Measurements from ENCODE around the gene OR4X2. TPM values are rescaled to one million over a fixed set of nuclear protein-coding genes. Genes with fewer than 3 reads are reported as not detected.
A peak's percentile ranks its signal among the peaks of the same experiment; 100 is the strongest.
"Not testable (repeated sequence)": the region's sequence is repeated elsewhere in the genome, so short reads cannot be mapped to it uniquely, and the experiment has no call there.

OR4X2 gene, protein sequence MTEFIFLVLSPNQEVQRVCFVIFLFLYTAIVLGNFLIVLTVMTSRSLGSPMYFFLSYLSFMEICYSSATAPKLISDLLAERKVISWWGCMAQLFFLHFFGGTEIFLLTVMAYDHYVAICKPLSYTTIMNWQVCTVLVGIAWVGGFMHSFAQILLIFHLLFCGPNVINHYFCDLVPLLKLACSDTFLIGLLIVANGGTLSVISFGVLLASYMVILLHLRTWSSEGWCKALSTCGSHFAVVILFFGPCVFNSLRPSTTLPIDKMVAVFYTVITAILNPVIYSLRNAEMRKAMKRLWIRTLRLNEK
- total RNA-seq (not detected), polyA plus RNA-seq (not detected)

DNA sequence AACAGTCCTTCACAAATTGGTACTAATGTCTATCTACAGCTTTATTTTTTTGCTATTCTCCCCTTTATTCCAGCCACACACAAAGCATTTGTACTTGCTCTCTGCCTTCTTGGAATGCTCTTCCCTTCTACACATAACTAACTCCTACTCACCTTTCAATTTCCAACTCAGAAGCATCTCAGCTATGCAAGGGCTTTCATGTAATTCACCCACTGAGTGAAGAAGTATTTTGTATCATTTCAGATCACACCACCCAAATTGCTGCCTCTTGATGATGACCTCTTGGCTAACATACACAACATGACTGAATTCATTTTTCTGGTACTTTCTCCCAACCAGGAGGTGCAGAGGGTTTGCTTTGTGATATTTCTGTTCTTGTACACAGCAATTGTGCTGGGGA is at the start of gene OR4X2:
OR4X2 (plus strand) TSS at position 301 of the 400 bp plus-strand sequence; CDS start at position 301, 0 bp downstream.
- H3K4me1 ChIP-seq (ENCODE audit: insufficient read depth, low read length) = no peaks in the 10 kb centered on the region
- DNase-seq = no peak
- peaks cover 0 to 2% (median 0%) of the 10 kb centered on the region in 4 donors for H3K4me1 Mint-ChIP-seq
- H3K4me3 ChIP-seq (ENCODE audit: low read length in 2 of 2) = no peak within 1 kb of the TSS
- peaks cover 16 to 23% of the 10 kb centered on the region in 2 donors for H3K27me3 Mint-ChIP-seq
- POLR2A ChIA-PET (ENCODE audit: partially characterized antibody) = interaction anchor here (0.9 kb wide), 1 partner anchor 54 kb away, joined by 4 read pairs; no protein-coding TSS in a partner anchor
- H3K9me3 Mint-ChIP-seq = peaks cover 2 to 13% (median 12%) of the 10 kb centered on the region in 8 donors
- no peaks in the 10 kb centered on the region for H3K27me3 ChIP-seq (ENCODE audit: insufficient read depth, low read length)
- no peak within 1 kb of the TSS for H3K4me3 Mint-ChIP-seq
- intact Hi-C loops (cut with micrococcal nuclease) = no loop called here
- H3K27ac Mint-ChIP-seq = no peak within 1 kb of the TSS
- no peaks in the 10 kb centered on the region for H3K9me3 ChIP-seq (ENCODE audit: control insufficient read depth in 1 of 2, low read length in 2 of 2)
- no peak within 1 kb of the TSS for H3K27ac ChIP-seq (ENCODE audit: low read depth, low read length)
- CTCF ChIA-PET (ENCODE audit: partially characterized antibody) = no interaction called here
- H3K36me3 ChIP-seq (ENCODE audit: insufficient read depth, low read length) = no peaks in the 10 kb centered on the region
- H3K36me3 Mint-ChIP-seq = no peaks in the 10 kb centered on the region

DNA sequence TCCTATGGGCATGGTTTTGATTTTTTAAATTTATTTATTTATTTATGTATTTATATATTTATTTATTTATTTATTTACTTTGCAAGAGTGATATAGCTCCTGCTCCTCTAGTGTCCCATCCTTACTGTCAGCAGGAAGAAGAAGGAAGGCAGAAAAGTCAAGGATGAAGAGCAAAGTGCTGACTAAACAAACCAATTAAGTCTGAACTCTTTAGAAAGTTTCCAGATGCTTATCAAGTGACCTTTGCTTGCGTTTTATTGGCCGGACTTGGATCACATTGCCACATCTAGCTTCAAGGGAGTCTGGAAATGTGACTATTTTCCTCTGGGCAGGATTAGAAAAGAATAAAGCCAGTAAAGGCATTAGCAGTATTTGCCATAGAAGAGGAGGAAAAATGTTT is 37.0 kb upstream of the OR4X2 start:
- H3K27me3 ChIP-seq (ENCODE audit: insufficient read depth, low read length) = no peaks in the 10 kb centered on the region
- Mint-ChIP-seq H3K27ac (no peak overlapping the region), H3K36me3 (no peaks in the 10 kb centered on the region), H3K27me3 (peaks cover 5 to 9% of the 10 kb centered on the region in 2 donors), H3K9me3 (peaks cover 0 to 7% (median under 1%) of the 10 kb centered on the region in 8 donors), H3K4me1 (no peaks in the 10 kb centered on the region), H3K4me3 (no peak overlapping the region)
- intact Hi-C loops (cut with micrococcal nuclease) = no loop called here
- H3K27ac ChIP-seq (ENCODE audit: low read depth, low read length) = no peak overlapping the region
- no peak for DNase-seq
- H3K9me3 ChIP-seq (ENCODE audit: control insufficient read depth in 1 of 2, low read length in 2 of 2) = no peaks in the 10 kb centered on the region
- H3K4me1 ChIP-seq (ENCODE audit: insufficient read depth, low read length) = no peaks in the 10 kb centered on the region
- POLR2A ChIA-PET (ENCODE audit: partially characterized antibody) = no interaction called here
- no peak overlapping the region for H3K4me3 ChIP-seq (ENCODE audit: low read length in 2 of 2)
- CTCF ChIA-PET (ENCODE audit: partially characterized antibody) = interaction anchor here (1.2 kb wide), 1 partner anchor 36 kb away, joined by 3 read pairs; no protein-coding TSS in a partner anchor
- H3K36me3 ChIP-seq (ENCODE audit: insufficient read depth, low read length) = no peaks in the 10 kb centered on the region

DNA sequence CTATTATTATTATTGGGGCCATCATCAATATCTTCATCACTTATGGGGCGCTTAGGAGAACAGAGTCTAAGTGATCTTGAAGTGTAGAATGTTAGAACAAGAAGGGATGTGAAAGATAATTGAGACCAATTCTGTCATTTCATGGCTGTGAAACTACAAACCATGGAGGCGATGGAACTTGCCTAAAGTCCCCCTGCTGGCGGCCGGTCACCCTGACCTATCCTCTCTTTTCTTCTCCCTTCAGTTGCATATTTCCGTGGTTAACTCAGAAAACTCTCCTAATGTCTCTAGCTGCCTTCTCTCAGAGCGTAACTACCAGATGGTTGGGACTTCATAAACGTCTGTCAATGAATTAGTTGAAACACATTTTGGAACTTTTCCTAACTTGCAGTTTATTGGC is 34.9 kb upstream of the OR4X2 start:
- H3K27ac Mint-ChIP-seq = no peak overlapping the region
- H3K9me3 Mint-ChIP-seq = peaks cover 0 to 7% (median 0%) of the 10 kb centered on the region in 8 donors
- CTCF ChIA-PET (ENCODE audit: partially characterized antibody) = interaction anchor here (1.4 to 1.5 kb wide), 2 partner anchors 37 to 38 kb away, joined by 3 to 5 read pairs; no protein-coding TSS in a partner anchor
- Histone ChIP-seq H3K4me1 (ENCODE audit: insufficient read depth, low read length) (no peaks in the 10 kb centered on the region), H3K9me3 (ENCODE audit: control insufficient read depth in 1 of 2, low read length in 2 of 2) (no peaks in the 10 kb centered on the region), H3K27me3 (ENCODE audit: insufficient read depth, low read length) (no peaks in the 10 kb centered on the region), H3K27ac (ENCODE audit: low read depth, low read length) (no peak overlapping the region), H3K36me3 (ENCODE audit: insufficient read depth, low read length) (no peaks in the 10 kb centered on the region), H3K4me3 (ENCODE audit: low read length in 2 of 2) (no peak overlapping the region)
- intact Hi-C loops (cut with micrococcal nuclease) = no loop called here
- peaks cover 6 to 9% of the 10 kb centered on the region in 2 donors for H3K27me3 Mint-ChIP-seq
- peaks cover 0 to 7% (median under 1%) of the 10 kb centered on the region in 4 donors for H3K4me1 Mint-ChIP-seq
- H3K36me3 Mint-ChIP-seq = no peaks in the 10 kb centered on the region
- POLR2A ChIA-PET (ENCODE audit: partially characterized antibody) = interaction anchor here (1.0 kb wide), 1 partner anchor 19 kb away, joined by 3 read pairs; no protein-coding TSS in a partner anchor
- H3K4me3 Mint-ChIP-seq = no peak overlapping the region
- no peak for DNase-seq

DNA sequence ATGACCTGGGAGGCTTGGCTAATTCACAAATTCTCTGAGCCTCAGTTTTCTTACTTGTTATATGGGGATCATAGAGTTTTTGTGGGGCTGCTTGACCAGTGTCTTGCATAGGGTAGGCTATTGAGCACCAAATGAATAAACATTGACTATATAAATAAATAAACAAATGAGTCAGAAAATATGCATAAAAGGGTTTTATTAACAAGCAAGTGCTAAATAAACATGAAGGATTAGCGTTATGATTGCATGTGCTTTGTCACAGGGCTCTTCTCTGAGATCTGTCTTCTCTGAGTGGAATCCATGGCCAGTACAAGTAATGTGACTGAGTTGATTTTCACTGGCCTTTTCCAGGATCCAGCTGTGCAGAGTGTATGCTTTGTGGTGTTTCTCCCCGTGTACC is 28.4 kb upstream of the OR4X2 start, which contains the start of gene OR4B1:
OR4B1 (plus strand) TSS at position 301 of the 400 bp plus-strand sequence; CDS start at position 301, 0 bp downstream.
- Mint-ChIP-seq H3K4me1 (peaks cover 0 to 7% (median 1%) of the 10 kb centered on the region in 4 donors), H3K27me3 (peaks cover 3 to 4% of the 10 kb centered on the region in 2 donors), H3K27ac (no peak within 1 kb of the TSS), H3K4me3 (no peak within 1 kb of the TSS), H3K9me3 (no peaks in the 10 kb centered on the region), H3K36me3 (no peaks in the 10 kb centered on the region)
- no peaks in the 10 kb centered on the region for H3K36me3 ChIP-seq (ENCODE audit: insufficient read depth, low read length)
- no peaks in the 10 kb centered on the region for H3K4me1 ChIP-seq (ENCODE audit: insufficient read depth, low read length)
- no peaks in the 10 kb centered on the region for H3K9me3 ChIP-seq (ENCODE audit: control insufficient read depth in 1 of 2, low read length in 2 of 2)
- DNase-seq = no peak
- no peak within 1 kb of the TSS for H3K27ac ChIP-seq (ENCODE audit: low read depth, low read length)
- H3K4me3 ChIP-seq (ENCODE audit: low read length in 2 of 2) = no peak within 1 kb of the TSS
- ChIA-PET POLR2A (ENCODE audit: partially characterized antibody) (no interaction called here), CTCF (ENCODE audit: partially characterized antibody) (no interaction called here)
- no peaks in the 10 kb centered on the region for H3K27me3 ChIP-seq (ENCODE audit: insufficient read depth, low read length)
- intact Hi-C loops (cut with micrococcal nuclease) = no loop called here

DNA sequence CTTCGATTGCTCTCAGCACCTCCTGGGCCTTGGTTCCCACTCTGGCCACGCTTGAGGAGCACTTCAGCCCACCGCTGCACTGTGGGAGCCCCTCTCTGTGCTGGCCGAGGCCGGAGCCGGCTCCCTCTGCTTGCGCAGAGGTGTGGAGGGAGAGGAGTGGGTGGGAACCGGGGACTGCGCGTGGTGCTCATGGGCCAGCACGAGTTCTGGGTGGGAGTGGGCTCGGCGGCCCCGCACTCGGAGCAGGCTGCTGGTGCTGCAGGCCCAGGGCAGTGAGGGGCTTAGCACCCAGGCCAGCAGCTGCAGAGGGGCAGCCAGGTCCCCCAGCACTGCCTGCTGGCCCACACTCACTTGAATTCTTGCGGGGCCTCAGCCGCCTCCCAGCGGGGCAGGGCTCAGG is 16.1 kb upstream of the OR4X2 start:
- Histone ChIP-seq H3K27me3 (ENCODE audit: insufficient read depth, low read length) (no peaks in the 10 kb centered on the region), H3K9me3 (ENCODE audit: control insufficient read depth in 1 of 2, low read length in 2 of 2) (no peaks in the 10 kb centered on the region), H3K4me1 (ENCODE audit: insufficient read depth, low read length) (no peaks in the 10 kb centered on the region), H3K4me3 (ENCODE audit: low read length in 2 of 2) (no peak overlapping the region), H3K36me3 (ENCODE audit: insufficient read depth, low read length) (no peaks in the 10 kb centered on the region), H3K27ac (ENCODE audit: low read depth, low read length) (no peak overlapping the region)
- intact Hi-C loops (cut with micrococcal nuclease) = no loop called here
- no peak for DNase-seq
- H3K27ac Mint-ChIP-seq = no peak overlapping the region
- CTCF ChIA-PET (ENCODE audit: partially characterized antibody) = no interaction called here
- no peaks in the 10 kb centered on the region for H3K4me1 Mint-ChIP-seq
- POLR2A ChIA-PET (ENCODE audit: partially characterized antibody) = no interaction called here
- peaks cover 0 to 3% of the 10 kb centered on the region in 2 donors for H3K36me3 Mint-ChIP-seq
- H3K27me3 Mint-ChIP-seq = peaks cover 0 to 9% of the 10 kb centered on the region in 2 donors
- peaks cover 0 to 14% (median 4%) of the 10 kb centered on the region in 8 donors for H3K9me3 Mint-ChIP-seq
- H3K4me3 Mint-ChIP-seq = no peak overlapping the region

DNA sequence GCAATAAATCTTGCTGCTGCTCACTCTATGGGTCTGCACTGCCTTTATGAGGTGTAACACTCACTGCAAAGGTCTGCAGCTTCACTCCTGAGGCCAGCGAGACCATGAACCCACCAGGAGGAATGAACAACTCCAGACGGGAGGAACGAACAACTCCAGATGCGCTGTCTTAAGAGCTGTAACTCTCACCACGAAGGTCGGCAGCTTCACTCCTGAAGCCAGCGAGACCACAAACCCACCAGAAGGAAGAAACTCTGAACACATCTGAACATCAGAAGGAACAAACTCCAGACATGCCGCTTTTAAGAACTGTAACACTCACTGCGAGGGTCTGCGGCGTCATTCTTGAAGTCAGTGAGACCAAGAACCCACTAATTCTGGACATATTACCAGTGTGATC is 14.8 kb upstream of the OR4X2 start:
- H3K36me3 ChIP-seq (ENCODE audit: insufficient read depth, low read length); H3K27ac ChIP-seq (ENCODE audit: low read depth, low read length); H3K4me1 ChIP-seq (ENCODE audit: insufficient read depth, low read length); H3K36me3 Mint-ChIP-seq; H3K4me1 Mint-ChIP-seq; H3K27ac Mint-ChIP-seq; H3K4me3 ChIP-seq (ENCODE audit: low read length in 2 of 2); H3K27me3 Mint-ChIP-seq; DNase-seq; POLR2A ChIA-PET (ENCODE audit: partially characterized antibody); H3K9me3 ChIP-seq (ENCODE audit: control insufficient read depth in 1 of 2, low read length in 2 of 2); intact Hi-C loops (cut with micrococcal nuclease); H3K27me3 ChIP-seq (ENCODE audit: insufficient read depth, low read length): not testable (repeated sequence)
- H3K4me3 Mint-ChIP-seq = peak overlapping the region in 1 of 8 donors; percentile 24
- CTCF ChIA-PET (ENCODE audit: partially characterized antibody) = interaction anchor here (1.0 kb wide), 1 partner anchor 8 kb away, joined by 3 read pairs; no protein-coding TSS in a partner anchor
- peaks cover 2 to 17% (median 4%) of the 10 kb centered on the region in 8 donors for H3K9me3 Mint-ChIP-seq

DNA sequence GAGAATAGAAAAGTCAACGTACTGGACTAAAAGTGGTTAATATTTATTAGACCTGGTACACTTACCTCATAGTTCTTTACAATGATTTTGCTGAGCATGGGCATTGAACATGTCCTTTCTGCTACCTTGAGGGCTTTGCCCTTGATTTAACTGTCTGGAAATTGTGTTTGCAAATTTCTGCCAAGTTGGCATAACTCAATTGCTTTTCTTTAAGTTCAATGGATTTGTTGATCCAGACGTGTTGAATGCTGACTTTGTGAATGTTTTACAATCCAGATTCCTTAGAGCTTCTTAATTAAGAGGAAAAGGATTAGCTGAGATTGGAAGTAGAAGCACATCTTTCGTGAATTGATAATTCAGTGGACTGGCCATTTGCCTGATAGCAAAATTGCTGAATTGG is 7.2 kb upstream of the OR4X2 start:
- Histone ChIP-seq H3K27ac (ENCODE audit: low read depth, low read length) (no peak overlapping the region), H3K4me3 (ENCODE audit: low read length in 2 of 2) (no peak overlapping the region), H3K4me1 (ENCODE audit: insufficient read depth, low read length) (no peaks in the 10 kb centered on the region), H3K9me3 (ENCODE audit: control insufficient read depth in 1 of 2, low read length in 2 of 2) (no peaks in the 10 kb centered on the region), H3K27me3 (ENCODE audit: insufficient read depth, low read length) (no peaks in the 10 kb centered on the region), H3K36me3 (ENCODE audit: insufficient read depth, low read length) (no peaks in the 10 kb centered on the region)
- Mint-ChIP-seq H3K9me3 (peaks cover 0 to 18% (median 6%) of the 10 kb centered on the region in 8 donors), H3K4me3 (no peak overlapping the region), H3K4me1 (peaks cover 0 to 7% (median 0%) of the 10 kb centered on the region in 4 donors), H3K27me3 (peaks cover 10 to 17% of the 10 kb centered on the region in 2 donors), H3K36me3 (peaks cover 0 to 3% of the 10 kb centered on the region in 2 donors), H3K27ac (no peak overlapping the region)
- no peak for DNase-seq
- ChIA-PET CTCF (ENCODE audit: partially characterized antibody) (no interaction called here), POLR2A (ENCODE audit: partially characterized antibody) (no interaction called here)
- intact Hi-C loops (cut with micrococcal nuclease) = no loop called here
